22Rv1 (cell line): ENCODE results near the gene MAD2L2.

ENCODE experiments used
- H3K27ac ChIP-seq: fragments of 450-650 bp; 2 replicates; pipeline ENCODE4 v1.5.1; 2017
- ZFX ChIP-seq: fragments of 450-650 bp; IDR thresholded peaks from 2 replicates; pipeline ENCODE4 v1.6.1; 2017; ENCODE audit warnings: antibody characterized with exemption, borderline replicate concordance
- TF ChIP-seq, protein P1 (sequence below): fragments of 450-650 bp; IDR thresholded peaks from 2 replicates; pipeline ENCODE4 v1.5.1; 2017; ENCODE audit warnings: mild to moderate bottlenecking

Gene MAD2L2

DNA sequence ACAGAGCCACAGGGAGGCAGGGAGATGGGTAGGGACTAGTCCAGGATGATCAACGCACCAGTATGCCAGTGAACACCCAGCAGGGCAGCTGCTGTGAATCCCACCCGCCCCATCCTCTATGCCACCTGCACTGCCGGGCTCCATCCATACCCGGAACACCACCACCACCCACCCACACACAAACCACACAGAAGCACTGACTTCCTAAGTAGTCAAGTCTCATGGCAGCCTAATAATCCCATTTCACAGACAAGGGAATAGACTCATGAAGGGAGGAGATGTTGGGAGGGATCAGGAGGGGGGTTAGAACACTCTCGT, 16.9 kb upstream of the MAD2L2 start:
- no peak overlapping the region for H3K27ac ChIP-seq
- TF ChIP-seq ZFX: no peak
- TF ChIP-seq, protein P1, sequence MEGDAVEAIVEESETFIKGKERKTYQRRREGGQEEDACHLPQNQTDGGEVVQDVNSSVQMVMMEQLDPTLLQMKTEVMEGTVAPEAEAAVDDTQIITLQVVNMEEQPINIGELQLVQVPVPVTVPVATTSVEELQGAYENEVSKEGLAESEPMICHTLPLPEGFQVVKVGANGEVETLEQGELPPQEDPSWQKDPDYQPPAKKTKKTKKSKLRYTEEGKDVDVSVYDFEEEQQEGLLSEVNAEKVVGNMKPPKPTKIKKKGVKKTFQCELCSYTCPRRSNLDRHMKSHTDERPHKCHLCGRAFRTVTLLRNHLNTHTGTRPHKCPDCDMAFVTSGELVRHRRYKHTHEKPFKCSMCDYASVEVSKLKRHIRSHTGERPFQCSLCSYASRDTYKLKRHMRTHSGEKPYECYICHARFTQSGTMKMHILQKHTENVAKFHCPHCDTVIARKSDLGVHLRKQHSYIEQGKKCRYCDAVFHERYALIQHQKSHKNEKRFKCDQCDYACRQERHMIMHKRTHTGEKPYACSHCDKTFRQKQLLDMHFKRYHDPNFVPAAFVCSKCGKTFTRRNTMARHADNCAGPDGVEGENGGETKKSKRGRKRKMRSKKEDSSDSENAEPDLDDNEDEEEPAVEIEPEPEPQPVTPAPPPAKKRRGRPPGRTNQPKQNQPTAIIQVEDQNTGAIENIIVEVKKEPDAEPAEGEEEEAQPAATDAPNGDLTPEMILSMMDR: no peak

DNA sequence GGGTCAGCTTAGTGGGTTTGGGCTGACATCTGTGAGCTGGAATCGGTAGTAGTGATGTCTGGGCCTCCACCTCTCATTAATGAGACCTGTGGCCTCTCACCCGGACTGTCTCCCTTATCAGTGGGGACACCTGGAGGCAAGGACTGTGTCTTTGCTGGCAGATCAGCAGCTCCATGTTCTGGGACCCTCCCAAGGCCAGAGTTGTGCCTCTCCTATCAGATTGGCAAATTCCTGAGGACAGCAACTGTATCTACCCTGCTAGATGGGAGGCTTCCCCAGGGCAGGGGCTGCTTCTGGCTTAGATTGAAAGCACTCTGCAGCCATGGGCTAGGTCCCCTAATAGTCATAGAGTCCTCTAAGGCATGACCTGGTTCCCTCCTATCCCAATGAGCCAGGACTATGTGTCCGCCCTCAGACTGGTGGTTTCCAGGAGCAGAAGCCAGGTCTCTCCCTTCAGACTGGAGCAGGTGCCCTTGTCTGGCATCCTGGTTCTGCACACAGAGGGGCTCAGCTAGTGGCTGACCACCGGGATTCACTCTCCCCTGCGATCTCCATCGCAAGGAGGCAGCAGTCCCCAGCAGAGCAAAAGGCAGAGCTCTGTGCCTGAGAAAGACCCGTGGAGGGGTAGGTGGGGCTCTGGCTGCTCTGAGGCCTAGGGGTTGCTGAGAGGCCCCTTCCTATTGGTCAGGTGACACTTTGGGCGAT, 16.4 kb upstream of the MAD2L2 start:
- no peak overlapping the region for H3K27ac ChIP-seq
- no peak for TF ChIP-seq ZFX
- TF ChIP-seq, protein P1: no peak

DNA sequence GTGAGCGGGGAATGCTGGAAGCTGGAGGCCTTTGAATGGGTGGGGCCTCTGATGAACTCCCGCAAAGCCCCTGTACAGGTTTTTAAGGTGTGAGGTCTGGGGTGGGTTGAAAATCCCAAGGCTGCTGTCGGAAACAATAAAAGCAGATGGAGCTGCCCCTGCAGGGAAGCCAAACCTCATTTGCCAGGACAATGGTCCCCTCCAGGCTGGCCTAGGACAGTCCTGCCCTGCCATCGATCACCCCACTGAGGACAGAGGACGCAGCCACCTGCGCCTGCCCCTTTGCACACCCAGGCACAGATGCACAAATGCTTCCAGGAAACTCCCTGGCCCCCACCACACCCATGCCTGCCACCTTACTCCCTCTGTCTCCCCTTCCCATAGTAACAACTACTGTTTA, 14.9 kb upstream of the MAD2L2 start:
- no peak overlapping the region for H3K27ac ChIP-seq
- TF ChIP-seq, protein P1: no peak
- no peak for TF ChIP-seq ZFX

DNA sequence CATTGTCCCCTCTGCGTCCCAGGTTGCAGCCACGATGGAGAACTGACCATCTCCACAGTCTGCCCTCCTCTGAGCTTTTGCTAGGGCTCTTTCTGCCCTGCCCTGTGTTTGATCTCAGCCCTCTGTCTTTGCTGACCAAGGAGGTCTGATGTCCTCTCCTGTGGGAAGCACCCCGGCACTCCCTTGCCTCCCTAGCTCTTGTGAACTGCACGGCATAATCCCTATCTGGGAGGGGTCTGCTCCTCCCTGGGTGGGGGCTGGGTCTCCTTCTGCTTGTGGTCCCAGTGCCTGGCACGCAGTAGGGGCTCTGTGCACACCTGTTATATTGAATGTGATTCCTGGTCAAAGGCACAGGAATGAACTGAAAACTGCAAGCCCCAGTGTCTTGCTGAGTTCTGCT, 13.0 kb upstream of the MAD2L2 start:
- TF ChIP-seq, protein P1: no peak
- TF ChIP-seq ZFX: no peak
- H3K27ac ChIP-seq: no peak overlapping the region

DNA sequence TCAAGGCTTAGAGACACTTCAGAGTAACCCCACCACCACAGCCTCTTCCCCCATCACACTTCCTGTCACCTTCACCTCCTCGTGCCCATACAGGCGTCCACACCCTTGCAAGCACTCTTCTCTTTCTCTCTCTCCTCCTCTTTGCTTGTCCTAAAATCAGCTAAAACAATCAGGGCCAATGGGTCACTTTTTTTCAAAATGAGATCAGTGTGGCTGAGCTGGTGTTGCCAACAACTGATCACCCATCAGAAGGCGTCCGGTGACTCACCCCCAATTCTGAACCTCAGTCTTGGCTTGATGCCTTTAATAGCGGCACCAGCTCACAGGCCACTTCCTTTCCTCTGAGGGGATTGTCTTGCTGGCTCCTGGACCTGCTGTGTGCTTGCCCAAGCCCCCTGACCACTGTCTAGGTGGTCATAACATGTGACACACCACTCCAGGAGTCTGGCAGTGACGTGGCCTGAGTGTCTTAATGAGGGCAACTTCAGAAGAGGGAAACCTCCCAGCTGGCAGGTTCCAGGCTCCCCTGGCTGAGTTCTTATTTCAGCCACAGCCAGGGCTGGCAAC, 12.2 kb upstream of the MAD2L2 start:
- no peak overlapping the region for H3K27ac ChIP-seq
- no peak for TF ChIP-seq ZFX
- TF ChIP-seq, protein P1: no peak

DNA sequence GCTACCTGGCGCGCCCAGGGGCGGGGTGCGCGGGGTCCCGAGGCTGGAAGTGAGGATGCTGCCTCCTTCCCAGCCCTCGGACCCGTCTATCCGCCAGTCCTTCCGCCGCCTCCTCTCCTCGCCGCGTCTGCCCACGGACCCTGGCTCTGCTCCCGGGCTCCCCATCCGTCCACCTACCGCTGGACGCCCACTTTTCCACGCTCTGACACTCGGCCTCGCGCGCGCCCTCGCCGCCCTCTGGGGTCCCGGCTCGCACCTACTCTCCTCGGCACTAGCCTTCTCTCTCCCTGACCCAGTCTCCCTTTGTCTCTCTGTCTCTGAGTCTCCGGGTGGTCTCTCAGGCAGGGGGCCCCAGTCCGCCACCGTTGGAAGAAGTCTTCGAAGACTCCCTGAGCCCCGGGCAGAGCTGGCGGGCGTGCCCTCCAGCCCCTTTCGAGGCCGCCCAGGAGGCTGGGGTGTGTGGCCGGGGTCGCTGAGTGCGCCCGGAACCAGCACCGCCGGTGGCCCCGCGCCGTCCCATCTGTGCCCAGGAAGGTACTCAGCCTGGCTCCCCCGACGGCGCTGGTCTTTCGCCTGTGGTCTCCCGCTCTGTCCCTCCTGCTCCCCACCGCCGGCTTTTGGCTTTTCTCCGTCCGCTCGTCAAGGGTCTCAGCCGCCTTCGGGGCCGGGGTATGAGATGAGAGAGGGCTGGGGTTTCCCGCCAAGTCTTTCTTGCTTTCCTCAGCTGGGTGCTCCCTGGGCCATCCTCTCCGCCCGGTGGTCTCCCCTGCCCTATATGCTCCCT, 11.2 kb upstream of the MAD2L2 start:
- TF ChIP-seq, protein P1: no peak
- TF ChIP-seq ZFX: no peak
- no peak overlapping the region for H3K27ac ChIP-seq

DNA sequence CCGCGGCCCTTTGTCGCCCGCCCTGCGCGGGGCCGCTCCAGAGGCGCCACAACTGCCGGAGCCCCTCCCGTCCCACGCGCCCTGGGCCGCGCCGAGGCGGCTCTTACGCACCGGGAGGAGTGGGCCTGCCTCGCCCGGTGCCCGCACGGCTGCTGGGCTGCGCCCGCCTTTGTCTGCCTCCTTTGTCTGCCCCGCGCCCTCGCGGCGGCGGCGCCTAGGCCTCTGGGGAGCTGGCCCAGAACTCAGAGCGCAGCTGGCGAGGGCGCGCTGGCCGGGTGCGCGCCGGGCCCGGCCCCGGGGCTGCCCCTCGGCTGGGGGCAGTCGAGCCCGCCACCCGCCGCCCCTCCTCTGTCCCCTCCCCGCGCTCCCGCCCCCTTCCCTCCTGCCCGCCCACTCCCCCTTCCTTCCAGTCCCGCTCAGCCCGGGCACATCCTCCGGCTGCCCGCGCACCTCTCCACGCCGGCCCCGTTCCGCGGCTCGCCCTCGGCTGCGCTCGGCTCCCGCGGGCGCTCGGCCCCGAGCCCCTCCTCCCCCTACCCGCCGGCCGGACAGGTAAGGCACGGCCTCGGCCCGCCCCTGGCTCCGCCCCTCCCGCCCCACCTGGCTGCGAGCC, 10.5 kb upstream of the MAD2L2 start, which contains the start of gene DRAXIN:
Gene DRAXIN, plus strand, starts transcription at position 409 of the 613 bp plus-strand sequence. CDS start 14,549 bp downstream, outside the sequence.
- peak within 1 kb of the TSS; percentile 41 for H3K27ac ChIP-seq
- TF ChIP-seq, protein P1: no peak
- no peak for TF ChIP-seq ZFX
